Right lobe of liver (tissue), 4 donors: Measurements from ENCODE around the gene CDK8.

Experiments used
- CTCF ChIP-seq, 4 donors: fragments of 200-600 bp in 3 of 4; fragments of 450-650 bp in 1 of 4; IDR thresholded peaks; one replicate each; pipeline versions ENCODE4 v1.5.1 to v1.8.0; 2016 to 2022; ENCODE audit warnings: antibody characterized with exemption in 4 of 4, mild to moderate bottlenecking in 2 of 4
- POLR2A ChIP-seq: fragments of 450-650 bp; IDR thresholded peaks from one replicate; pipeline ENCODE4 v1.6.1; 2017; ENCODE audit warnings: antibody characterized with exemption, mild to moderate bottlenecking
- donor health status: DM: no; HTN: no; CAD: no.
- donor health status: DM: no; HTN: no; CAD: no.
- donor health status: DM: no; HTN: yes; CAD: no.

- TF ChIP-seq CTCF (IDR thresholded peaks at IDR 0.05) (no peak), POLR2A (no peak)
Measured at GRCh38 chr13:26390203-26390602, 136.3 kb downstream of the CDK8 start.
